ENCODE measurements around the gene CLDN18.

- no peak for TF ChIP-seq CTCF (IDR thresholded peaks at IDR 0.05)
- no peak for TF ChIP-seq POLR2A (IDR thresholded peaks at IDR 0.05; ENCODE audit: low read depth)
- no peak for TF ChIP-seq EP300 (IDR thresholded peaks at IDR 0.05)
Observed at GRCh38 chr3:138009476-138010272, at the start of gene CLDN18.

Data from esophagus muscularis mucosa (tissue), 4 donors.